Activated naive CD8-positive, alpha-beta T cell (primary cell): Measurements from ENCODE around the gene INTS1.
"Not testable (repeated sequence)": the region's sequence is repeated elsewhere in the genome, so short reads cannot be mapped to it uniquely, and the experiment has no call there.

Experiments
- H3K27ac Mint-ChIP-seq: one replicate; pipeline ENCODE4 v1.8.0; 2021; ENCODE audit warnings: mixed read lengths
- H3K27me3 Mint-ChIP-seq: one replicate; pipeline ENCODE4 v1.8.0; 2021; ENCODE audit warnings: mixed read lengths
- H3K36me3 Mint-ChIP-seq: one replicate; pipeline ENCODE4 v1.8.0; 2021; ENCODE audit warnings: mixed read lengths
- H3K4me1 Mint-ChIP-seq: one replicate; pipeline ENCODE4 v1.8.0; 2021; ENCODE audit warnings: low read depth, mixed read lengths
- H3K4me3 Mint-ChIP-seq: one replicate; pipeline ENCODE4 v1.8.0; 2021; ENCODE audit warnings: mild to moderate bottlenecking, mixed read lengths
- H3K9me3 Mint-ChIP-seq: one replicate; pipeline ENCODE4 v1.8.0; 2021; ENCODE audit warnings: low read depth, mixed read lengths

The INTS1 gene

GRCh38 chr7:1523208-1523607 lies 19.0 kb upstream of the INTS1 start:
- peaks cover 4% of the 10 kb centered on the region for H3K36me3 Mint-ChIP-seq
- H3K27me3 Mint-ChIP-seq = peaks cover 2% of the 10 kb centered on the region
- no peak overlapping the region for H3K27ac Mint-ChIP-seq
- peaks cover 4% of the 10 kb centered on the region for H3K9me3 Mint-ChIP-seq
- H3K4me3 Mint-ChIP-seq = no peak overlapping the region
- H3K4me1 Mint-ChIP-seq = peaks cover 4% of the 10 kb centered on the region

GRCh38 chr7:1521456-1521855 lies 17.3 kb upstream of the INTS1 start:
- Mint-ChIP-seq H3K27ac (no peak overlapping the region), H3K4me1 (peaks cover 4% of the 10 kb centered on the region), H3K36me3 (peaks cover 4% of the 10 kb centered on the region), H3K4me3 (no peak overlapping the region), H3K9me3 (peaks cover 4% of the 10 kb centered on the region), H3K27me3 (no peaks in the 10 kb centered on the region)

- no peaks in the 10 kb centered on the region for H3K27me3 Mint-ChIP-seq
- no peak overlapping the region for H3K4me3 Mint-ChIP-seq
- H3K4me1 Mint-ChIP-seq = peaks cover 4% of the 10 kb centered on the region
- H3K36me3 Mint-ChIP-seq = peaks cover 4% of the 10 kb centered on the region
- peaks cover 4% of the 10 kb centered on the region for H3K9me3 Mint-ChIP-seq
- H3K27ac Mint-ChIP-seq = no peak overlapping the region
These were observed 16.5 kb upstream of the INTS1 start for GRCh38 chr7:1520539-1521234.

DNA sequence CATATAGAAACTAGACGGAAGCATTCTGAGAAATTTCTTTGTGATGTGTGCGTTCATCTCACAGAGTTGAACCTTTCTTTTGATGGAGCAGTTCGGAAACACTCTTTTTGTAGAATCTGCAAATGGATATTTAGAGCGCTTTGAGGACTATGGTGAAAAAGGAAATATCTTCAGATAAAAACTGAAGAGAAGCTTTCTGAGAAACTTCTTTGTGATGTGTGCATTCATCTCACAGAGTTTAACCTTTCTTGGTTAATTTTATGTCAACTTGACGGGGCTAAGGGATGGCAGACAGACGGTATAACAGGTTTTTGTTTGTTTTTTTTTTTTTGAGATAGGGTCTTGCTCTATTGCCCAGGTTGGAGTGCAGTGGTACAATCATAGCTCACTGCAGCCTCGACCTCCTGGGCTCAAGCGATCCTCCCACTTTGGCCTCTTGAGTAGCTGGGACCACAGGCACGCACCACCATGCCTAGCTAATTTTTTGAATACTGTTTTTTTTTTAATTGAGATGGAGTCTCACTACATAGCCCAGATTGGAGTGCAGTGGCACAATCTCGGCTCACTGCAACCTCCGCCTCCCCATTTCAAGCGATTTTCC lies 15.2 kb upstream of the INTS1 start:
- H3K27ac Mint-ChIP-seq, H3K4me3 Mint-ChIP-seq, H3K4me1 Mint-ChIP-seq, H3K27me3 Mint-ChIP-seq, H3K36me3 Mint-ChIP-seq, H3K9me3 Mint-ChIP-seq: not testable (repeated sequence)

DNA sequence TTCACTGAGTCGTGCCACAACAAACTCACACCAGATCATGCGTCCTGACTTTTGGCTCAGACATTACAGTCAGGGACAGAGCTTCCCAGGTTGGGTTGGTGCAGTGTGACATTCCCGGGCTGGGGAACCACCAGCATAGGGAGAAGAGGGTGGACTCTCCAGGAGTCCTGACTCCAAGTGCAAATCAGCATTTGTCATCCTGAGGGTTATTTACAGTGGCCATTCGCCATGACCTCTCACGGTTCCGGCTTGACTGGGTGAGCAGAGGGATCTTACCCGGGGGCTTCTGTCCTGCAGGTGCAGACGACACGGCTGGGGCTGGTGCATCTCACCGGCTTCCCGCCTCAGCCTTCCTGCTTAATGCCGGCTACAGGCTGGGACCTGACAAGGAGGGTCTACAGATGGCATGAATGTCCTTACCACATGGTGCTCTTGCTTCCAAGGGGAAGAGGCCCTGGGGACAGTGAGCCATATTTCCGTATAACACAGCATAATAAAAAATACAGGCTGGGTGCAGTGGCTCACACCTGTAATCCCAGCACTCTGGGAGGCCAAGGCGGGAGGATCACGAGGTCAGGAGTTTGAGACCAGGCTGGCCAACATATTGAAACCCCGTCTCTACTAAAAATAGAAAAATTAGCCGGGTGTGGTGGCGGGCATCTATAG lies 12.5 kb upstream of the INTS1 start:
- no peak overlapping the region for H3K4me3 Mint-ChIP-seq
- no peaks in the 10 kb centered on the region for H3K27me3 Mint-ChIP-seq
- H3K36me3 Mint-ChIP-seq = peaks cover 4% of the 10 kb centered on the region
- peaks cover 19% of the 10 kb centered on the region for H3K4me1 Mint-ChIP-seq
- peaks cover 4% of the 10 kb centered on the region for H3K9me3 Mint-ChIP-seq
- H3K27ac Mint-ChIP-seq = no peak overlapping the region

DNA sequence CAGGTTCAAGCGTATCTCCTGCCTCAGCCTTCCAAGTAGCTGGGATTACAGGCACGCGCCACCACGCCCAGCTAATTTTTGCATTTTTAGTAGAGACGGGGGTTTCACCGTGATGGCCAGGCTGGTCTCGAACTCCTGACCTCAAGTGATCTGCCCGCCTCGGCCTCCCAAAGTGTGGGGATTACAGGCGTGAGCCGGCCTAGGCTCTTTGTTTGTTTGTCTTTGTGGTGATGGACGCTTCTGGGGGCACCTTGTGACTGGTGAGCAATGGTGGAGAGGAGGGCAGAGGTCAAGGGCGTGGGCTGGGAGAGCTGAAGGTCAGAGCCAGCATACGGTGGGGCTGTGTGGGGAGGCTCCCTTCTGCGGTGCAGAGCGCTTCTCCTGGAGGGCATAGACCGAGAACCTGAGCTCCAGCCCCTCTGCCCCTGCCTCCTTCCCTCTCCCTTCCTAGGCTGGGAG lies 11.3 kb upstream of the INTS1 start:
- H3K27me3 Mint-ChIP-seq, H3K4me3 Mint-ChIP-seq, H3K9me3 Mint-ChIP-seq, H3K27ac Mint-ChIP-seq, H3K36me3 Mint-ChIP-seq: not testable (repeated sequence)
- peaks cover 23% of the 10 kb centered on the region for H3K4me1 Mint-ChIP-seq

DNA sequence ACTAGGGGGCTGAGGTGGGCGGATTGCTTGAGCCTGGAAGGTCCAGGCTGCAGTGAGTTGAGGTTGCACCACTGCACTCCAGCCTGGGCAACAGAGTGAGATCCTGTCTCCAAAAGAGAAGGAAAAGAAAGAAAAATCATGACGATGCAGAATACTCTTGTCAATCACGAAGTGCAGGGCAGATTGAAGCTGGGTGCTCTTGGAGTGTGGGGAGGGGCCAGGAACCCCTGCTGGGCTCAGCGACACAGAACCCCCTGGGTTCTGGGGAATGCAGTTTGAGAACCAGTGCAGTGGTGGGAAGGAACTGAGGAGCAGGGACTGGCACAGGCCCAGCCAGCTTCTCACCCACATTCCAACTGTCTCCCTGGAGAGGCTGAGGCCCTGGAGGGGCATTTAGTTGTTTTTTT lies 10.8 kb upstream of the INTS1 start:
- Mint-ChIP-seq H3K4me3 (no peak overlapping the region), H3K4me1 (peaks cover 25% of the 10 kb centered on the region), H3K9me3 (peaks cover 4% of the 10 kb centered on the region), H3K36me3 (peaks cover 4% of the 10 kb centered on the region), H3K27me3 (no peaks in the 10 kb centered on the region), H3K27ac (no peak overlapping the region)

GRCh38 chr7:1514407-1514806 lies 10.2 kb upstream of the INTS1 start:
- peaks cover 4% of the 10 kb centered on the region for H3K9me3 Mint-ChIP-seq
- no peaks in the 10 kb centered on the region for H3K27me3 Mint-ChIP-seq
- H3K4me3 Mint-ChIP-seq = no peak overlapping the region
- no peak overlapping the region for H3K27ac Mint-ChIP-seq
- peaks cover 4% of the 10 kb centered on the region for H3K36me3 Mint-ChIP-seq
- peaks cover 25% of the 10 kb centered on the region for H3K4me1 Mint-ChIP-seq

DNA sequence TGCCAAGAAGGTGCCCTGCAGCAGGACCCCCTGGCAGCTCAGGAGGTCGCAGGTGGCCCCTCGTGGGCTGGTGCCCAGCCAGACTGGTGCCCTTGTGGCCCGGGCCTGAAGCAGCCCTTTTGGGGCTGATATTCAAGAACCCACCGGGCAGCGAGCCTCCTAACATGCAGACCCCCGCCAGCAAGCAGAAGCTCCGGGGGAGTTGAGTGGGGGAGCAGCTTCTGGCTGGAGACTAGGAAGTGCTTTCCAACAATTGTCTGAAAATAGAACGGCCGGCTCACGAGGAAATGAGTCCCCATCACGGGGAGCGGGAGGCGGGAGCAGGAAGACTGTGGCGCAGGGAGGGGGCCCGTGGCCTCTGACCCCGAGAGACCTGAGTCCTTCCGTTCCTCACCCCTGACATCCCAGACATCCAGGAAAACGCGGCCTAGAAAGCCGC lies 9.5 kb upstream of the INTS1 start:
- Mint-ChIP-seq H3K4me1 (peaks cover 28% of the 10 kb centered on the region), H3K27ac (peak overlapping the region; percentile 34), H3K4me3 (peak overlapping the region; percentile 27), H3K36me3 (no peaks in the 10 kb centered on the region), H3K9me3 (no peaks in the 10 kb centered on the region), H3K27me3 (no peaks in the 10 kb centered on the region)

DNA sequence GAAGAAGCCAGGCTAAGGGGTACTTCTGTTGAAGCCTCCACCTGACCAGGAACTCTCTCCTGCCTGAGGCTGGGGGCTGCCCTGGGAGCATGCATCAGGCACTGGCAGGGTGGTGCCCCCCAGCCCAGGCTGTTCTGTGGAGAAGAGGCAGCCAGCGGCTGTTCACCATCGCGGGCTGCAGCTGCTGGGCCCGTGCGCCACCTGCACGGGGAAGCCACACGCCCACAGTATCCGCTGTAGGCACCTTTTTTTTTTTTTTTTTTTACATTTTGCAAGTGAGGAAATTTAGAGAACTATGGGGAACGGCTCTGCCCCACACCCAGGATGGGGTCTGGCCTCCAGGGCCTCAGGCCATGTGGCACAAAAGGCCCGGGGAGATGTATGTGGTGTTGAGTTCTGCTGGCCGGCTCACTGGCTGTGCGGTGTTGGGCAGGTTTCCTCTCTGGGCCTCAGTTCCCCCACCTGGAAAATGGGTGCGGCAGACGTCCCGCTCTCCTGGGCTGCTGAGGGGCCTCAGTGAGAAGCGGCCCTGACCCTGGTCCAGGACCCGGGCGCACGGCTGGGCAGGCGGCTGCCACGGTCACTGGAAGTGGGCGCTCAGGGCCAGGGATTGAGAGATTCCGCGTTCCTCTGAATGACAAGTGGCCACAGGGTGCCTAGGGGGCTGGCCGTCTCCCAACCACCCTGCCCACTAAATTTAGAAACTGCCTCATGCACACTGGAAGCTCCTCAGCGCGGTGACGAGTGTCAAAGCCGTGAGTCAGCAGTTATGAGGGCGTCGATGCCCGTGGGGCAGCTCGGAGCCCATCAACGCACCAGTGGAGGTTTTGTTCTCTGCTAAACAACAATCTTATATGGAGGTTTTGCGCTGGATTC lies 8.8 kb upstream of the INTS1 start:
- H3K27me3 Mint-ChIP-seq = no peaks in the 10 kb centered on the region
- H3K27ac Mint-ChIP-seq = peak overlapping the region; percentile 28
- H3K4me1 Mint-ChIP-seq = peaks cover 34% of the 10 kb centered on the region

GRCh38 chr7:1511444-1512422 lies 7.5 kb upstream of the INTS1 start:
- Mint-ChIP-seq H3K36me3 (no peaks in the 10 kb centered on the region), H3K4me3 (no peak overlapping the region), H3K9me3 (no peaks in the 10 kb centered on the region), H3K4me1 (peaks cover 42% of the 10 kb centered on the region), H3K27me3 (no peaks in the 10 kb centered on the region), H3K27ac (no peak overlapping the region)

More for the DNA sequence above, 8.8 kb upstream of the INTS1 start:
- Mint-ChIP-seq H3K4me3 (peak overlapping the region; percentile 27), H3K36me3 (no peaks in the 10 kb centered on the region), H3K9me3 (no peaks in the 10 kb centered on the region)

- no peak overlapping the region for H3K4me3 Mint-ChIP-seq
- H3K9me3 Mint-ChIP-seq = no peaks in the 10 kb centered on the region
- H3K4me1 Mint-ChIP-seq = peaks cover 44% of the 10 kb centered on the region
- H3K27ac Mint-ChIP-seq = peak overlapping the region; percentile 68
- H3K36me3 Mint-ChIP-seq = no peaks in the 10 kb centered on the region
- no peaks in the 10 kb centered on the region for H3K27me3 Mint-ChIP-seq
These were observed 6.6 kb upstream of the INTS1 start for GRCh38 chr7:1510780-1511154.

- peaks cover 50% of the 10 kb centered on the region for H3K4me1 Mint-ChIP-seq
- H3K4me3 Mint-ChIP-seq = peak overlapping the region; percentile 46
- no peaks in the 10 kb centered on the region for H3K27me3 Mint-ChIP-seq
- peak overlapping the region; percentile 41 for H3K27ac Mint-ChIP-seq
- no peaks in the 10 kb centered on the region for H3K36me3 Mint-ChIP-seq
- H3K9me3 Mint-ChIP-seq = no peaks in the 10 kb centered on the region
These were observed 5.0 kb upstream of the INTS1 start for GRCh38 chr7:1509226-1509625.

DNA sequence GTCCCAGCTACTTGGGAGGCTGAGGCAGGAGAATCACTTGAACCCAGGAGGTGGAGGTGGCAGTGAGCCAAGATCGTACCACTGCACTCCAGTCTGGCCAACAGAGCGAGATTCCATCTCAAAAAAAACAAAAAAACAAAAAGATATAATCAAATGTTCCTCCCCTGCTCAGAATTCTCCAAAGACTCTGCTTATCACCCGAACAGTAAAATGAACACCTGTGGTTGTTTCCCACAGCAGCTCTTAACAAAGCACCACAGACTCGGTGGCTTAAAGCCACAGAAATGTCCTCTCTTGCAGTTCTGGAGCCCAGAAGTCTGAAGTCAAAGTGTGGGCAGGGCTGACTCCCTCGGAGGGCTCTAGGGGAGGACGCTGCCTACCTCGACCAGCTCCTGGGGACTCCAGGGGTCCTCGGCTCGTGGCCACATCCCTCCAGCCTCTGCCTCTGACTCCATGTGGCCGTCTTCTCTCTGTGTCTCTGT lies 4.1 kb upstream of the INTS1 start:
- Mint-ChIP-seq H3K36me3 (no peaks in the 10 kb centered on the region), H3K4me3 (peak overlapping the region; percentile 60), H3K9me3 (no peaks in the 10 kb centered on the region), H3K27ac (peak overlapping the region; percentile 68), H3K27me3 (no peaks in the 10 kb centered on the region), H3K4me1 (peaks cover 48% of the 10 kb centered on the region)
